Measurements from ENCODE around the gene ATXN3. TPM values are rescaled to one million over a fixed set of nuclear protein-coding genes. Genes with fewer than 3 reads are reported as not detected.

ATXN3 gene
- total RNA-seq, 3 donors from 2014 or later, result 20.3 to 25.8 (median 24.1) TPM

GRCh38 chr14:92009604-92010003, 96.8 kb downstream of the ATXN3 start:
- H3K27me3 Mint-ChIP-seq (ENCODE audit: low read depth), result no peaks in the 10 kb centered on the region
- peaks cover 54% of the 10 kb centered on the region for H3K36me3 Mint-ChIP-seq (ENCODE audit: insufficient read depth)
- ATAC-seq (no peak), DNase-seq (no peak)
- H3K4me3 Mint-ChIP-seq, result no peak overlapping the region
- no peaks in the 10 kb centered on the region for H3K9me3 Mint-ChIP-seq
- peaks cover 24% of the 10 kb centered on the region for H3K4me1 Mint-ChIP-seq (ENCODE audit: low read depth)

Other genes starting within 250 kb of the ATXN3 start
- gene TC2N, start 239.0 kb downstream of the ATXN3 start, total RNA-seq, result 10 to 100 TPM in 2 of 3 donors, 1 to 10 TPM in 1; 9.4 to 12.9 (median 10.7) TPM
- gene FBLN5, start 158.9 kb downstream of the ATXN3 start, total RNA-seq, result under 1 TPM; 0.37 to 0.83 (median 0.60) TPM
- 10 to 100 TPM; 38.5 to 40.3 (median 38.9) TPM for gene TRIP11, start 66.5 kb downstream of the ATXN3 start, total RNA-seq
- gene NDUFB1, start 15.1 kb upstream of the ATXN3 start, total RNA-seq, result 10 to 100 TPM; 74.3 to 86.8 (median 82.5) TPM
- 10 to 100 TPM; 85.2 to 92.0 (median 88.9) TPM for gene CPSF2, start 15.4 kb upstream of the ATXN3 start, total RNA-seq
- gene SLC24A4, start 216.6 kb upstream of the ATXN3 start, total RNA-seq, result under 1 TPM in 1 of 3 donors, not detected in 2; 0.03 TPM

Data from activated T-cell treated with anti-CD3 and anti-CD28 coated beads, Interleukin-2, amount 50 U/mL, for 4 hours (primary cell).